SKM-1 treated with dmso at 0.1 percent for 144 hours (cell line): Measurements from ENCODE around the gene PYURF.

Experiments
- DNase-seq: peaks from one replicate; lab custom pipeline; 2025; ENCODE audit not compliant: unreplicated experiment; lab: John Stamatoyannopoulos, UW

PYURF gene, protein sequence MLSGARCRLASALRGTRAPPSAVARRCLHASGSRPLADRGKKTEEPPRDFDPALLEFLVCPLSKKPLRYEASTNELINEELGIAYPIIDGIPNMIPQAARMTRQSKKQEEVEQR

DNA sequence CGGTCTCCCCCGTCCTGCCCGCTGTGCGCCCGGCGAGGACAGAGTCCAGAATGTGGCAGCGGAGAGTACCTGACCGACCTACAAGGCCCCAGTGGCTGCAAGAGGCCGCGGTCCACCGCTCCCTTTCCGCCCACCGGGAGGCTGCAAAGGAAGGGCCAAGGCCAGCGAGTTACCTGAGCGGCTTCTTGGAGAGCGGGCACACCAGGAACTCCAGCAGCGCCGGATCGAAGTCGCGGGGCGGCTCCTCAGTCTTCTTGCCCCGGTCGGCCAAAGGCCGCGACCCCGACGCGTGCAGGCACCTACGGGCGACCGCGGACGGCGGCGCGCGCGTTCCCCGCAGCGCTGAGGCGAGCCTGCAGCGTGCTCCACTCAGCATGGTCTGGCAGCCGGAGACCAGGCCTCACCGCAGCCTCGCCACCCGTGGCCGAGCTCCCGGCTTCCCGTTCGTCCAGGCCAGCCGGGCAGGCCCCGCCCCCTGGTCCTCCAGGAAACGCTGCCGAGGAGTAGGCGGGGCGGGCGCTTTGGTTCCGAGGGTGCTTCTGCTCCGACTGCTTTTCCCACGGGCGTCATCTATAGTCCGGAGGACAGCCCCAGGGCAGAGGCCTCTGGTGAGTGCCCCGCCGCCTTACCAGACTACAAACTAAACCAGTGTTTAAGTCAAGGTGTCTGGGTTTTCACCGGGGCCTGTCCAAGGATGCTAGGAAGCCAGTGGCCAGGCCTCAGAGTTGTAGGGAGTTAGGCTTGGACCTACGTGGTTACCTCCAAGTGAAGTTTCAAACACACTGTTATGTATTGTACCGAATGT, at the start of gene PYURF:
Gene PYURF (minus strand): TSS at position 452 of the 805 bp plus-strand sequence. CDS start 76 bp downstream, at position 376.
- peak; percentile 89 for DNase-seq

DNA sequence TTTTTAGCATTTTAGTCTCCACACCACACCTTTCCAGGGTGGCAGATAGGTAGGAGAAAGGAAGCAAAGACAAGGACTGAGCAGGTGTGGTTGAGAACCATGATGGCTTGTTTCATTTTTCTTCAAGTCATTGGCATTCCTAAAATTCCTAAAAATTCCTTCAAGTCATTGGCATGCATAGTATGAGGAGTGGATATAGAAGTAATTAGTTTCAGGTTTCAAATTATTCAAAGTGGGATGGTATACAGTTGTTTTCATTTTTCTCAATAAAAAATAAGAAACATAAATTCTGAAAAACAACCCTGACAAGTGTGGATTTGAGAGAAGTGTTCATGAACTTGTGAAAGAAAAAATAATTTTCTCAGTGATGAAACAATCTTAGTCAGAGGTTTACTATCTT, 46.4 kb upstream of the PYURF start:
- DNase-seq = no peak

DNA sequence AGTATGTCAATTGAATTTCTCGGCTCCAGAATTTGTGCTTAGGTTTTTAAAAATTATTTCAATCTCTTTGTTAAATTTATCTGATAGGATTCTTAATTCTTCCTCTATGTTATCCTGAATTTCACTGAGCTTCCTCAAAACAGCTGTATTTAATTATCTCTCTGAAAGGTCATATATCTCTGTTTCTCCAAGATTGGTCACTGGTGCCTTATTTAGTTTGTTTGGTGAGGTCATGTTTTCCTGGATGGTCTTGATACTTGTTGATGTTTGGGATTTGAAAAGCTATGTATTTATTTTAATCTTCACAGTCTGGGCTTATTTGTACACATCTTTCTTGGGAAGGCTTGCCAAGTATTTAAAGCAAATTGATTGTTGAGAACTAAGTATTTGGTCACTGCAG, 44.0 kb upstream of the PYURF start:
- no peak for DNase-seq

DNA sequence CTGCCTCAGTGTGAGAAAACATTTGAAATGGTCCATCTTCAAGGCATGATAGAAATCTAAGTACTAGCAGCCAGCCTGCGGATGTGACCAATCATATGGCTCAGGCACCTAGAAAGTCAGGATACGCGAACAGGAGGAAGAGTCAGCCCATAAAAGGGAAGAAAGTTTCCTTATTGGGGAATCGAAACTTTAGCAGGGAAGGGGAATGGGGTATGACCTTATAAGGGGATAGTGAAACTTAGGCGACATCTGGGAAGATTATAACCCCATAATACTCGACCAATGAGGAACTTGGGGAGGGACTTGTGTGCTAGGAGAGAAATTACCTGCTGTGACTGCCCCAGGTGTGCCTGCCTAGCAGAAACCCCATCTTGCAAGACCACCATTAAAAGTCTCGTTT, 26.2 kb upstream of the PYURF start:
- DNase-seq = no peak

DNA sequence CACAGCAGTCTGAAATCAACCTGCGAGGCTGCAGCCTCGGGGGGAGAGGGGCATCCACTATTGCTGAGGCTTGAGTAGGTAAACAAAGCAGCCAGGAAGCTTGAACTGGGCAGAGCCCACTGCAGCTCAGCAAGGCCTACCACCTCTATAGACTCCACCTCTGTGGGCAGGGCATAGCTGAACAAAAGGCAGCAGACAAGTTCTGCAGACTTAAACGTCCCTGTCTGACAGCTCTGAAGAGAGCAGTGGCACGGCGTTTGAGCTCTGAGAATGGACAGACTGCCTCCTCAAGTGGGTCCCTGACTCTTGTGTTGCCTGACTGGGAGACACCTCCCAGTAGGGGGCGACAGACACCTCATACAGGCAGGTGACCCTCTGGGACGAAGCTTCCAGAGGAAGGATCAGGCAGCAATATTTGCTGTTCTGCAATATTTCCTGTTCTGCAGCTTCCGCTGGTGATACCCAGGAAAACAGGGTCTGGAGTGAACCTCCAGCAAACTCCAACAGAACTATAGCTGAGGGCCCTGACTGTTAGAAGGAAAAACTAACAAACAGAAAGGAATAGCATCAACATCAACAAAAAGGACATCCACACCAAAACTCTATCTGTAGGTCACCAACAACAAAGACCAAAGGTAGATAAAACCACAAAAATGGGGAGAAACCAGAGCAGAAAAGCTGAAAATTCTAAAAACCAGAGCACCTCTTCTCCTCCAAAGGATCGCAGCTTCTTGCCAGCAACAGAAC, 15.9 kb upstream of the PYURF start:
- peak; percentile 5 for DNase-seq

DNA sequence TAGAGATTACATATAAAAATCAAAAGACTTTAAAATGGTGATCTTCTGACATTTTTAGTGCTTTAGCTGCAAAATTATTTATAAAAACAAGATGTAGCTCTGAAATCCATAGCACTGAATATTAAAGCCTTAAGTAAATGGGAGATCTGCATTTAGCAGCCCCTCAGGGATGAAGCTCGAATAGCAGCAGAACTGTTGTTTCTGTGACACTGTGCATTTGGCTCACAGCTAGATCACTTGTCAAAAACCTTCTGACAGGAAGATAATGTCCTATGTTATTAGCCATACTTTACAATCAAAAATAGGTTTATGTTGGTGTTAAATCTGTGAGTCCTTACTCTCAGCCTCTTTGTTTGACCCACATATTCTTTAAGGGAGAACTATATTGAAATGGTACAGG, 14.1 kb upstream of the PYURF start:
- DNase-seq = no peak

DNA sequence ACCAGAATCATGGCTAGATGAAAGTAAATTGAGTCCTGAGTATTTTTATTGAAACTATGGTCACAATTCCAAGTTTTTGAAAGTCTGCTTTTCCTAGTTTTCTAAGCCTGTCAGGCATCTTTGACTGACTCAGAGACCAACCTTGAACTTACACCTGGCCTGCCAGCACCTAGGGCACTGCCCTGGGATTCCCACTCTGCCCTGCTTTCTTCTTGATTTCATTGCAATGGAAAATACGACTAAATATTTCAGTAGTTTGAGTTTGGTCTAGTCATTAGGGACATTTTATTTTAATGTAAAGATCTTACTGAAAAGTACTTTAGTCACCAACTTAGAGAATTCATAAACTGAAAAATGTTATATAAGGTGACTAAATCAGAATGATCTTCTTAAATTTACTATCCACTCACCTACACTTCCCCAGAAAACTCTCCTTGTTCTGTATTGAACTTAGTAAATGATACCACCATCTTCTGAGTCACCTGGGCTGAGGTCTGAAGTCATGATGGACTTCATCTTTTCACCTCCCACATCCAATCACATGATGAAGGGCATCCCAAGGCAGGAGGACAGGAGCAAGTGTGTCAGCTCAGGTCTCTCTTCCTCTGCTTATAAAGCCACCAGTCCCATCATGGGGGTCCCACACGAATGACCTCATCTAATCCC, 11.6 kb upstream of the PYURF start:
- DNase-seq = no peak

DNA sequence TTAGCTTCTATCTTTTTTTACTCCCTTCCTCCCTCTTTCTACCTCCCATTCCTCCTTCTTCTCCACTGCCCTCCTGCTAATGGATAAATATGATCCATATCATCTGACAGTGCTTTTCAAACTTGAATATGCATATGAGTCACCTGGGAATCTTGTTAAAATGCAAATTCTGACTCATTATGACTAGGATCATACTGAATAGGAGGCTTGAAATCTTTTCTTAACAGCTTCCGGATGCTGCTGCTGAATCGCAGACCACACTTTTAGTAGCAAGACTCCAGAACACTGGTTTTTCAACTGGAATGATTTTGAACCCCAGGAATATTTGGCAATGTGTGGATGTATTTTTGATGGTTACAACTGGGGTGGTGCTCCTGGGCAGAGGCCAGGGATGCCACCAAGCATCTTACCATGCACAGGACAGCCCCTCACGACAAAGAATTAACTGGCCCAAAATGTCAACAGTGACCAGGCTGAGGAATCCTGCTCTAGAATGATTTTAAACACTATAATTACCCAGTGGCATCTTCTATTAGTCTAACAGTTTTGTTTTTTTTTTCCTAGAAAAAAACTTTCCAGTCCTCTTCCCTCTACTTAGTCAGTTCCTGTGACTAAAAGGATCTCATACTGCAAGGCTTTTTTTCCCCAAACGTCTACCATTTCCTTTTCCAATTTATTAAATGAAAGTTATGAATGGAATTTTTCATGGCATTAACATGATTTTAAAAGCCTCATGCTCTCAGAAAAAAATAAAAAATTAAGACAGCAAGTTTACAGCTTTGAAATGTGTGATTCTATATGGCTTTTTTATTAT, 10.6 kb upstream of the PYURF start:
- no peak for DNase-seq

DNA sequence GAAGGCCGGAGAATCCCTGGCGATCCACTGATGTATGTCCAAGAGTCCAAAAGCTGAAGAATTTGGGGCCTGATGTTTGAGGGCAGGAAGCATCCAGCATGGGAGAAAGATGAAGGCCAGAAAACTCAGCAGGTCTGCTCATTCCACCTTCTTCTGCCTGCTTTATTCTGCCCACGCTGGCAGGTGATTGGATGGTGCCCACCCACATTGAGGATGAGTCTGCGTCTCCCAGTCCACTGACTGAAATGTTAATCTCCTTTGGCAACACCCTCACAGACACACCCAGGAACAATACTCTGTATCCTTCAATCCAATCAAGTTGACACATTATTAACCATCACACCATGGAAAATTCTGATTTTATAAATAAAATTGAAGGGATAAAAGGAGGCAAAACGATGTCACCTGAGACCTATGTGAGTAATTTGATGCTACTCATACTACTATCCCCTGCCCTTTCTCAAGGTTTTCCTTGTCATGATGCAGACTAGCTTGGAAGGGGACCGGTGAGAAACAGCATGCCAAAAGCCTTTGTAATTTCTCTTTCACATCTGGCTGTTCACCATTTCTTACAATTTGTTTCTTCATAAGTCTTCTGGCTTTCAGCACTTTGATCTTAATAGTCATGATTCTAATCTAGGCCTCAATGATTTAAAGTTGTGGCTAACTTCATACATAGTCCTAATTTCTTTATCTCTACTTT, 9.7 kb upstream of the PYURF start:
- no peak for DNase-seq

DNA sequence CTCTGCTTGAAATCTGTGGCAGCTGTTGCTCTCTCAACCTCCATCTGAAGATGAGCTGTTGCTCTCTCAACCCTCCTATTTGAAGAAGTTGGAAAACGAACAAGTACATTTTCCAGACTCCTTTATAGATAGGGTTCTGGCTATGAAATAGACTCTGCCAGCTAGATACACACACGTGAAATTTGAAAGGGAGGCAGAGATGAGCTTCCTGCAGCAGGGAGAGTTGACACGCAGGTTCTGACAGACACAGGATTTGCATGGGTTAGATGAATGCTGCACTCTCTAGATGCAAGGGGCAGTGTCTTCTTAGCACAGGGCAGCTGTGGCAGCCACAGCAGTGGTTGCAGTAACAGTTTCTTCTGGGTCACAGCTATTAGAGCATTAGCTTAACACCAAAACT, 8.0 kb upstream of the PYURF start:
- DNase-seq = no peak

DNA sequence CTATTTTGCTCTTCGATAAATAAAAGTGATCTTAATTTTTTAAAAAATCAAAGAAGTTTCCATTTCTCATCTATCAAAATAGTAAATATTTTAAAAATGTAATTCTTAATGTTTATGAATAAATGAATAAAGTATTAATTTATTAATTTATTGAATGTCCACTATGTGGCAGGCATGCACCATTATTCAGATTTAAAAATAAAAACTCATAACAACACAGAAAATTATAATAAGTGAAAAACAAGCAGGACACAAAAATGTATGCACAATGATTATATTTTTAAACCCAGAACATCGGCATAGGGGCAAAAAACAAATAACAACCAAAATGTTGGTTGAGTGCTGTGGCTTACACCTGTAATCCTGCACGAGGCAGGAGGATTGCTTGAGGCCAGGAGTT, 5.3 kb upstream of the PYURF start:
- DNase-seq = no peak

DNA sequence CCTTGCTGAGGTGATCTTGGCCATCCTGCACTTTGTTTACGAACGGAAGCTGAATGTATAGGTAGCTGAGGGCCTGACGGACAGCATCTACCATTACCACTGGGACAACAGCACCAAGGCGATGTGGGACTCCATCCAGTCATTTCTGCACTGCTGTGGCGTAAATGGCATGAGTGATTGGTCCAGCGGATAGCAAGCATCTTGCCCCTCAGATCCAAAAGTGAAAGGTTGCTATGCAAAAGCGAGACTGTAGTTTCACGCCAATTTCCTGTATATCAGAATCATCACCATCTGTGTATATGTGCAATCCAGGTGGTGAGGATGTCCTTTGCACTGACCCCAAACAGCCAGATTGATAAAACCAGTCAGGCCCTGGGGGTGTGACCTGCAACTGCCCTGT, 4.2 kb upstream of the PYURF start:
- DNase-seq = no peak

DNA sequence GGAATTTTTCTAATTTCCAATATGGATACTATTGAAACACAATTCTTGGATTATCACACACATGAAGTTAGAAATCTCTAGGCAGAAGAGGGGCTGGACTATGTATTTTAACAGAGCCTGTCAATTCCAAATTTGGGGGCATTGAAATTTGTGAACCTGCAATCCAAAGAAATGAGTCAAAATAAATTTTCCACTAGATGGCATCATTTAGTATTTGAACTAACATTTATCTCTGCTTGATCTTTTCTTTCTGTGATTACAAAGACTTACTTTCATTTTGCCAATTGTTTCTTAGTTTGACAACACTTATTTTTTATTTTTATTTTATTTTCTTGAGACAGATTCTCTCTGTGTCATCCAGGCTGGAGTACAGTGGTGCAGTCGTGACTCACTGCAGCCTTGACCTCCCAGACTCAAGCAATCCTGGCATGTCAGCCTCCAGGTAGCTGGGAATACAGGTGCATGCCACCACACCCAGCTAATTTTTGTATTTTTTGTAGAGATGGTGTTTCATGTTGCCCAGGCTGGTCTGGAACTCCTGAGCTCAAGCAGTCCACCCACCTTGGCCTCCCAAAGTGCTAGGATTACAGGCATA, 2.7 kb upstream of the PYURF start:
- DNase-seq = peak; percentile 3

DNA sequence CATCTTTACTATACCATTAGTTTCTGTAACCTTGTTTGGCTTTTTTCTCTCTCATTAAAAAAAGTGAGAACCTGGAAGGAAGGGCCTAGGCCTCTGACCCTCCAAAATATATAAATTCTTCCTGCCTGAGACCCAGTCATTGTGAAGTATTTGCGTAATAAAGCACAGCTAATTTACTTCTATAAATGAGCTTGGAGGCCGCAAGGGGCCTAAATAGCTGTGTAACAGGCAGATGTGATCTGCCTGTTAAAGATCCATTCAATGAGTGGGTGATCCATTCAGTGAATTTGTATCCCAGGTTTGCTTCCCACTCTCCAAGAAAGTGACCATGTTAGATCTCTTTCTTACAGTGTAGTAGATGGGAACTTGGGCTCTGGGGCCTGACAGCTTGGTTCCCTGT, 595 bp upstream of the PYURF start:
- no peak for DNase-seq

DNA sequence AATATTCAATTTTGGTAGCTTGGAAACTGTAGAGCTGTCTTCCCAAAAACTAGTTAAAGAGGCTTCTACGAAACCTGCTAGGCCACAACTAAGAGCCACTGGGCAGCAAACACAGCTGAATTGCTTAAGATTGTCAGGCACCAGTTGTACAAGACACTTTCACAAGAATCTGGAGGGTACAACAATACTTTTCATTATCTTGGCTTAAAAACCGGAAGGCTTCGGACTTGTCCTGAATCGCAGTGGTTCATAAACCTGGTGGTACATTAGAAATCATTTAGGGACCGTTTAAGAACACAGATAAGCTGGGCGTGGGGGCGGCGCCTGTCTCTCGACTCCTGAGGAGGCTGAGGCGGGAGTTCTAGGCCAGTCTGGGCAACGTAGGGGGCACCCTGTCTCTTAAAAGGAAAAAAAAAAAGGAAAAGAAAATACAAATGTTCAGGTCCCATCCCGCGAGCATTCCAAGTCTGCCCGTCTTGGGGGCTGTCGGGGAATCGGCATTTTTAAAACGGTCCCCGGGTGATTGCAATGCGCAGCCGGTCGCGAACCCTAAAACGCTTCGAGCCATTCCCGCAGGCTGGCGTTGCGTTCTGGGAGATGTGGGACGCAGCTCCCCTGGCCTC, 763 bp downstream of the PYURF start:
- DNase-seq = peak; percentile 52

DNA sequence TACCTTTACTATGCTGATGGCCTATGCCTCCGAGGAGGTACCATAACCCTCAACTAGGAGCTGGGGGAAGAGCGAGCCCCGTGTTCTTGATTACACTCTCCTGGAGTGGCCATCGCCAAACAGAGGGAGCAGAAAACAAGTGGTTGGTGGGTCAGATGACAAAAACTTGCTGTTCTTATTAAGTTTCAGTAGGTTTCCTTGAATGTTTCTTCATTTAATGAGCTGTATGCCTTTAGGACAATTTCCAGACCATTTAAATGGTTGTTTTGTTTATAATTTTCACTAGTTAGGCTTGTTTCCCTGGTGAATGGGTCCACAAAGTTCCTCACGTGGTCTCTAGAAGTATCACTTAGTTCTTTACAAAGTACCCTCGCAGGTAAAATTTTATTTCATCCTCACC, 4.7 kb downstream of the PYURF start:
- no peak for DNase-seq

DNA sequence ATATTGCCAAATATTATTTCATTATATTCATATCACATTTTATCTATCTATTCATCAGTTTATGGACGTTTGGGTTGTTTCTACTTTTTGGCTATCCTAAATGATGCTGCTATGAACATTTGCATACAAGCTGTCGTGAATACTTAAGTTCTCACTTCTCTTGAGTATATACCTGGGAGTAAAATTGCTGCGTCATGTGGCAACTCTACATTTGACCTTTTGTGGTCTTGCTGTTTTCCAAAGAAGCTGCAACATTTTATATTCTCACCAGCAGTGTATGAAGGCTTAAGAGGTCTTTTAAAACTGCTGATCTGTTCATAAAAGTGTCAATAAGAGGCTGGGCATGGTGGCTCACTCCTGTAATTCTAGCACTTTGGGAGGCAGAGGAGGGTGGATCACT, 5.8 kb downstream of the PYURF start:
- no peak for DNase-seq

DNA sequence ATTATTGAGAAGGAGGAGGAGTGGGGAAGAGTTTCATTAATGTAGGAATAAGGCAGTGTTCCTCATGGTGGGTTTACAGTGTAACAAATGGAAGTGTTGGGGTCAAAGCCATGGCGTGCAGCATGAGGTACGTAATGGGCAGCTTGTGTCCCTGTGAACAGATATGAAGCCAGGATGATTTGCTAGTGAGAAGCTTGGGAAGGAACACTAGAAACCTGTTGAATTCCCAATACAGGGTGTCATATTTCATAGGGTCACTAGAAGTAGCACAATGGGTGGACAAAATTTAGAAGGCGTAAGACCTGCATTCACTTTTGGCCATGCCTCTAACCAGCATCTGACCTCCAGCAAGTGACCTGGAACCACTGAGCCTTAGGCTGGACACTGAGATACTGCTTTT, 6.8 kb downstream of the PYURF start:
- no peak for DNase-seq
